Lower leg skin (tissue), 3 donors: Measurements from ENCODE around the gene CASTOR1.

Source experiments
- CTCF ChIP-seq, 3 donors: fragments of 450-650 bp; IDR thresholded peaks; one replicate each; pipeline ENCODE4 v1.5.1; 2016; ENCODE audit warnings: antibody characterized with exemption in 3 of 3, mild to moderate bottlenecking in 3 of 3, moderate library complexity in 2 of 3
- POLR2A ChIP-seq, 2 donors: fragments of 450-650 bp; IDR thresholded peaks; one replicate each; pipeline ENCODE4 v1.6.1; 2016 to 2017; ENCODE audit warnings: antibody characterized with exemption in 2 of 2, mild to moderate bottlenecking in 1 of 2, moderate library complexity in 1 of 2

- TF ChIP-seq CTCF (IDR thresholded peaks at IDR 0.05) (no peak), POLR2A (IDR thresholded peaks at IDR 0.05) (no peak)
Measured at GRCh38 chr22:30295576-30295975, 6.3 kb upstream of the CASTOR1 start.
